ENCODE measurements around the gene ZNF586.

- TF ChIP-seq TAF1 (conservative IDR thresholded peaks at IDR 0.05) (no peak), RAD21 (IDR thresholded peaks at IDR 0.05) (no peak), EGR1 (IDR thresholded peaks at IDR 0.05; ENCODE audit: low read depth in 2 of 2) (no peak), CTCF (IDR thresholded peaks at IDR 0.05; ENCODE audit: low read depth, low read length, missing input control) (no peak), GABPA (IDR thresholded peaks at IDR 0.05 in 1 of 2, conservative IDR thresholded peaks at IDR 0.05 in 1 of 2) (no peak), RXRA (IDR thresholded peaks at IDR 0.05) (no peak), FOXA1 (IDR thresholded peaks at IDR 0.05) (no peak), JUND (IDR thresholded peaks at IDR 0.05) (no peak)
- TF ChIP-seq, protein P1, sequence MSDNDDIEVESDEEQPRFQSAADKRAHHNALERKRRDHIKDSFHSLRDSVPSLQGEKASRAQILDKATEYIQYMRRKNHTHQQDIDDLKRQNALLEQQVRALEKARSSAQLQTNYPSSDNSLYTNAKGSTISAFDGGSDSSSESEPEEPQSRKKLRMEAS (IDR thresholded peaks at IDR 0.05): no peak
- TF ChIP-seq, protein P2, sequence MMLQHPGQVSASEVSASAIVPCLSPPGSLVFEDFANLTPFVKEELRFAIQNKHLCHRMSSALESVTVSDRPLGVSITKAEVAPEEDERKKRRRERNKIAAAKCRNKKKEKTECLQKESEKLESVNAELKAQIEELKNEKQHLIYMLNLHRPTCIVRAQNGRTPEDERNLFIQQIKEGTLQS (IDR thresholded peaks at IDR 0.05): no peak
Measured at GRCh38 chr19:57802269-57802668, 32.8 kb downstream of the ZNF586 start.

All from liver (tissue), 3 donors.